A549 (cell line): ENCODE results near the gene CHD1. TPM values are rescaled to one million over a fixed set of nuclear protein-coding genes. Genes with fewer than 3 reads are reported as not detected.
A peak's percentile ranks its signal among the peaks of the same experiment; 100 is the strongest.

Source experiments
- BHLHE40 ChIP-seq: IDR thresholded peaks from 2 replicates; pipeline ENCODE4 v1.6.1; 2012; ENCODE audit warnings: low read depth, low read length, inconsistent platforms
- CBX2 ChIP-seq: fragments of 200-600 bp; sonication (generic); IDR thresholded peaks from 2 replicates; pipeline ENCODE4 v1.6.1; 2016; ENCODE audit warnings: low read depth, mild to moderate bottlenecking, borderline replicate concordance
- CEBPB ChIP-seq, 2 experiments: fragments of >200 bp in 1 of 2; sonication (Bioruptor Twin) in 1 of 2; formaldehyde crosslinking in 1 of 2; IDR thresholded peaks; 2 replicates each; pipeline ENCODE4 v1.6.1; 2012 to 2016
- CHD4 ChIP-seq: fragments of 200-600 bp; sonication (generic); IDR thresholded peaks from 2 replicates; pipeline ENCODE4 v1.6.1; 2016; ENCODE audit warnings: antibody characterized with exemption, mild to moderate bottlenecking, borderline replicate concordance
- EHMT2 ChIP-seq: fragments of 200-600 bp; sonication (generic); IDR thresholded peaks from 2 replicates; pipeline ENCODE4 v1.6.1; 2016; ENCODE audit warnings: antibody characterized with exemption, low read depth, mild to moderate bottlenecking, moderate library complexity
- FOSL2 ChIP-seq, 2 experiments: fragments of 450-650 bp in 1 of 2; fragments of >200 bp in 1 of 2; sonication (Bioruptor Twin) in 1 of 2; formaldehyde crosslinking; IDR thresholded peaks; 2 replicates each; pipeline versions ENCODE4 v1.5.0 to v1.6.1; 2016 to 2020; ENCODE audit warnings: mild to moderate bottlenecking in 1 of 2, moderate library complexity in 1 of 2
- FOXS1 ChIP-seq: fragments of 250-450 bp; sonication (Bioruptor Pico); IDR thresholded peaks from 2 replicates; pipeline ENCODE4 v1.5.0; 2020; ENCODE audit warnings: mild to moderate bottlenecking, moderate library complexity
- HOXA7 ChIP-seq: fragments of 250-450 bp; sonication (Bioruptor Pico); IDR thresholded peaks from 2 replicates; pipeline ENCODE4 v1.5.0; 2020; ENCODE audit warnings: mild to moderate bottlenecking, moderate library complexity
- JUNB ChIP-seq: fragments of >200 bp; sonication (Bioruptor Twin); formaldehyde crosslinking; IDR thresholded peaks from 2 replicates; pipeline ENCODE4 v1.6.1; 2016
- KDM5A ChIP-seq: fragments of 200-600 bp; sonication (generic); IDR thresholded peaks from 2 replicates; pipeline ENCODE4 v1.6.1; 2016; ENCODE audit warnings: antibody characterized with exemption, mild to moderate bottlenecking
- NR3C1 ChIP-seq: fragments of >200 bp; sonication (Bioruptor Twin); formaldehyde crosslinking; IDR thresholded peaks from 3 replicates; pipeline ENCODE4 v1.6.1; 2017
- PHF8 ChIP-seq: fragments of 200-600 bp; sonication (generic); IDR thresholded peaks from 2 replicates; pipeline ENCODE4 v1.6.1; 2016; ENCODE audit warnings: low read depth, mild to moderate bottlenecking, antibody characterized with exemption, moderate library complexity, borderline replicate concordance
- POLR2A ChIP-seq: IDR thresholded peaks from 2 replicates; pipeline ENCODE4 v1.6.1; 2012; ENCODE audit warnings: mild to moderate bottlenecking, low read length
- SREBF2 ChIP-seq: fragments of 450-650 bp; IDR thresholded peaks from 2 replicates; pipeline ENCODE4 v1.6.1; 2014; ENCODE audit warnings: mild to moderate bottlenecking, moderate library complexity
- TP53 ChIP-seq: fragments of 250-450 bp; sonication (Bioruptor Pico); IDR thresholded peaks from 2 replicates; pipeline ENCODE4 v1.5.0; 2021; ENCODE audit warnings: mild to moderate bottlenecking, moderate library complexity
- ZNF302 ChIP-seq: fragments of 250-450 bp; sonication (Bioruptor Pico); IDR thresholded peaks from 2 replicates; pipeline ENCODE4 v1.9.0; 2021; ENCODE audit warnings: inconsistent platforms, mild to moderate bottlenecking, moderate library complexity
- polyA plus RNA-seq, 4 experiments: library from polyadenylated mRNA; depleted of rRNA in 3 of 4; stranded (reverse); fragments of >200 nt; fragmentation: RNase III in 1 of 4; extraction: RNeasy Plus Mini Kit Qiagen cat#74134 plus additional on column Dnase treatment in 1 of 4; gene quantifications; 2 replicates in 3 of 4; 3 replicates in 1 of 4; pipeline ENCODE4 v1.2.3, GENCODE V29; 2011 to 2017
- TF ChIP-seq, protein P1 (sequence below): fragments of >200 bp; sonication (Bioruptor Twin); formaldehyde crosslinking; IDR thresholded peaks from 3 replicates; pipeline ENCODE4 v1.5.1; 2016
- TF ChIP-seq, protein P2 (sequence below): IDR thresholded peaks from 2 replicates; pipeline ENCODE4 v1.6.1; 2012
- TF ChIP-seq, protein P3 (sequence below): fragments of >200 bp; sonication (Bioruptor Twin); formaldehyde crosslinking; IDR thresholded peaks from 2 replicates; pipeline ENCODE4 v1.6.1; 2016
- TF ChIP-seq, protein P4 (sequence below): fragments of >200 bp; sonication (Bioruptor Twin); formaldehyde crosslinking; IDR thresholded peaks from 3 replicates; pipeline ENCODE4 v1.6.1; 2016
- TF ChIP-seq, protein P5 (sequence below): fragments of 200-600 bp; sonication (generic); IDR thresholded peaks from 2 replicates; pipeline ENCODE4 v1.6.1; 2016; ENCODE audit warnings: antibody characterized with exemption, mild to moderate bottlenecking, moderate library complexity
- TF ChIP-seq, protein P6 (sequence below): fragments of 150-350 bp; IDR thresholded peaks from 2 replicates; pipeline ENCODE4 v1.6.1; 2014; ENCODE audit warnings: low read depth, mild to moderate bottlenecking, low read length

The CHD1 gene
- polyA plus RNA-seq, 2 of the 4 experiments (the other 2 are of a cell fraction) = 25.9 to 53.9 TPM

DNA sequence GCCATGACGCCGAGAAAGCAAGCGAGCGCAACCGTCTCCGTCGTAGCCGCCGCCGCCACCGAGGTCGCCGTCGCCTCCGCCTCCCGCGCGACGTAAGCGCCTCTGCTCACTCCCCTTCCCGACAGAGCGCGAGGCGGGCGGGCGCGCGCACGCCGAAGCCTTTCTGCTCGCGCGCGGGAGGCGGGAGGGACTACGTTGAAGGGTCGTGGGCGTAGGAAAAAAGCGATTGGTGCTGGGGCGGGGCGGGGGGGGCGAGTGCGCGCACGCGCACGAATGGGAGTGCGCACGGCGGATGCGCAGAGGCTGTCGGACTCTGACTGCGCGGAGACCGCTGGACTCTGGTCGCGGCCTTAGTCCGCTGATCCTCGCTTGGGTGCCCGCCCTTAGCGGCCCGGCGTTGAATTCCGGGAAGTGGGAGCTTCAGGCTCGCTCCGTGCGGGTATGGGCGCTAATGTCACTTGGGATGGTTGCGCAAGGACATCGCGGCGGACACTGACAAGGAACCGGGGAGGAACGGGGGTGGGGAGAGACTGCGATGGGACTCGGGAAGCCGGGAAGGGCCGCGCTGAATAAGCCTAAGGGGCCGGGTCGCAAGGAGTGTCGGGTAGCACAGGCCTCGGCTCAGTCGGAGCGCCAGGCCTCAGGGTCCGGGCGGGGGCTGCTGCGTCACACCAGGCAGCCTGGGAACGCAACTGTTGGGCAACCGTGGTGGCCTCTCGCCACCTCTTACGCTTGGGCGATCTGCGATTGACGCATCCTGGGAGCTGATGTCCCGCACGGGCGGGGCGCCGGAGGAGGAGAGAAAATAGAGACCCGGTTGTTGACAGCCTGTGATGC, at the start of gene CHD1 (continued):
- TF ChIP-seq, protein P1, sequence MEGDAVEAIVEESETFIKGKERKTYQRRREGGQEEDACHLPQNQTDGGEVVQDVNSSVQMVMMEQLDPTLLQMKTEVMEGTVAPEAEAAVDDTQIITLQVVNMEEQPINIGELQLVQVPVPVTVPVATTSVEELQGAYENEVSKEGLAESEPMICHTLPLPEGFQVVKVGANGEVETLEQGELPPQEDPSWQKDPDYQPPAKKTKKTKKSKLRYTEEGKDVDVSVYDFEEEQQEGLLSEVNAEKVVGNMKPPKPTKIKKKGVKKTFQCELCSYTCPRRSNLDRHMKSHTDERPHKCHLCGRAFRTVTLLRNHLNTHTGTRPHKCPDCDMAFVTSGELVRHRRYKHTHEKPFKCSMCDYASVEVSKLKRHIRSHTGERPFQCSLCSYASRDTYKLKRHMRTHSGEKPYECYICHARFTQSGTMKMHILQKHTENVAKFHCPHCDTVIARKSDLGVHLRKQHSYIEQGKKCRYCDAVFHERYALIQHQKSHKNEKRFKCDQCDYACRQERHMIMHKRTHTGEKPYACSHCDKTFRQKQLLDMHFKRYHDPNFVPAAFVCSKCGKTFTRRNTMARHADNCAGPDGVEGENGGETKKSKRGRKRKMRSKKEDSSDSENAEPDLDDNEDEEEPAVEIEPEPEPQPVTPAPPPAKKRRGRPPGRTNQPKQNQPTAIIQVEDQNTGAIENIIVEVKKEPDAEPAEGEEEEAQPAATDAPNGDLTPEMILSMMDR = no peak
- no peak for TF ChIP-seq FOSL2 (IDR thresholded peaks at IDR 0.05)
- peak; percentile 61 for TF ChIP-seq FOSL2 (CRISPR knock-in tag; IDR thresholded peaks at IDR 0.05)
- no peak for TF ChIP-seq NR3C1
- no peak for TF ChIP-seq CBX2
- TF ChIP-seq, protein P2, sequence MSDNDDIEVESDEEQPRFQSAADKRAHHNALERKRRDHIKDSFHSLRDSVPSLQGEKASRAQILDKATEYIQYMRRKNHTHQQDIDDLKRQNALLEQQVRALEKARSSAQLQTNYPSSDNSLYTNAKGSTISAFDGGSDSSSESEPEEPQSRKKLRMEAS = peak; percentile 39; the same call in 1 of the 2 replicates
- no peak for TF ChIP-seq CHD4
- no peak for TF ChIP-seq HOXA7 (CRISPR knock-in tag)
- peak; percentile 96 for TF ChIP-seq PHF8
- TF ChIP-seq, protein P3, sequence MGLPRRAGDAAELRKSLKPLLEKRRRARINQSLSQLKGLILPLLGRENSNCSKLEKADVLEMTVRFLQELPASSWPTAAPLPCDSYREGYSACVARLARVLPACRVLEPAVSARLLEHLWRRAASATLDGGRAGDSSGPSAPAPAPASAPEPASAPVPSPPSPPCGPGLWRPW = no peak
- TF ChIP-seq POLR2A = peak; percentile 68
- no peak for TF ChIP-seq FOXS1
- TF ChIP-seq, protein P4, sequence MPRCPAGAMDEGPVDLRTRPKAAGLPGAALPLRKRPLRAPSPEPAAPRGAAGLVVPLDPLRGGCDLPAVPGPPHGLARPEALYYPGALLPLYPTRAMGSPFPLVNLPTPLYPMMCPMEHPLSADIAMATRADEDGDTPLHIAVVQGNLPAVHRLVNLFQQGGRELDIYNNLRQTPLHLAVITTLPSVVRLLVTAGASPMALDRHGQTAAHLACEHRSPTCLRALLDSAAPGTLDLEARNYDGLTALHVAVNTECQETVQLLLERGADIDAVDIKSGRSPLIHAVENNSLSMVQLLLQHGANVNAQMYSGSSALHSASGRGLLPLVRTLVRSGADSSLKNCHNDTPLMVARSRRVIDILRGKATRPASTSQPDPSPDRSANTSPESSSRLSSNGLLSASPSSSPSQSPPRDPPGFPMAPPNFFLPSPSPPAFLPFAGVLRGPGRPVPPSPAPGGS = peak; percentile 75; the same call in 2 of the 3 replicates
- TF ChIP-seq BHLHE40 = 0 out of 2 replicates have a peak, but pooled peaks have one; percentile 24
- TF ChIP-seq ZNF302 = no peak
- peak; percentile 63 to 85; a peak in 3 of 4 replicates for TF ChIP-seq CEBPB (IDR thresholded peaks at IDR 0.05)
- no peak for TF ChIP-seq KDM5A
- TF ChIP-seq EHMT2 = no peak
- TF ChIP-seq, protein P5, sequence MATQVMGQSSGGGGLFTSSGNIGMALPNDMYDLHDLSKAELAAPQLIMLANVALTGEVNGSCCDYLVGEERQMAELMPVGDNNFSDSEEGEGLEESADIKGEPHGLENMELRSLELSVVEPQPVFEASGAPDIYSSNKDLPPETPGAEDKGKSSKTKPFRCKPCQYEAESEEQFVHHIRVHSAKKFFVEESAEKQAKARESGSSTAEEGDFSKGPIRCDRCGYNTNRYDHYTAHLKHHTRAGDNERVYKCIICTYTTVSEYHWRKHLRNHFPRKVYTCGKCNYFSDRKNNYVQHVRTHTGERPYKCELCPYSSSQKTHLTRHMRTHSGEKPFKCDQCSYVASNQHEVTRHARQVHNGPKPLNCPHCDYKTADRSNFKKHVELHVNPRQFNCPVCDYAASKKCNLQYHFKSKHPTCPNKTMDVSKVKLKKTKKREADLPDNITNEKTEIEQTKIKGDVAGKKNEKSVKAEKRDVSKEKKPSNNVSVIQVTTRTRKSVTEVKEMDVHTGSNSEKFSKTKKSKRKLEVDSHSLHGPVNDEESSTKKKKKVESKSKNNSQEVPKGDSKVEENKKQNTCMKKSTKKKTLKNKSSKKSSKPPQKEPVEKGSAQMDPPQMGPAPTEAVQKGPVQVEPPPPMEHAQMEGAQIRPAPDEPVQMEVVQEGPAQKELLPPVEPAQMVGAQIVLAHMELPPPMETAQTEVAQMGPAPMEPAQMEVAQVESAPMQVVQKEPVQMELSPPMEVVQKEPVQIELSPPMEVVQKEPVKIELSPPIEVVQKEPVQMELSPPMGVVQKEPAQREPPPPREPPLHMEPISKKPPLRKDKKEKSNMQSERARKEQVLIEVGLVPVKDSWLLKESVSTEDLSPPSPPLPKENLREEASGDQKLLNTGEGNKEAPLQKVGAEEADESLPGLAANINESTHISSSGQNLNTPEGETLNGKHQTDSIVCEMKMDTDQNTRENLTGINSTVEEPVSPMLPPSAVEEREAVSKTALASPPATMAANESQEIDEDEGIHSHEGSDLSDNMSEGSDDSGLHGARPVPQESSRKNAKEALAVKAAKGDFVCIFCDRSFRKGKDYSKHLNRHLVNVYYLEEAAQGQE = no peak; the same call in 1 of the 2 replicates
- no peak for TF ChIP-seq JUNB
- TF ChIP-seq SREBF2 = no peak
- peak; percentile 83; the same call in 1 of the 2 replicates for TF ChIP-seq TP53 (CRISPR knock-in tag)
- TF ChIP-seq, protein P6, sequence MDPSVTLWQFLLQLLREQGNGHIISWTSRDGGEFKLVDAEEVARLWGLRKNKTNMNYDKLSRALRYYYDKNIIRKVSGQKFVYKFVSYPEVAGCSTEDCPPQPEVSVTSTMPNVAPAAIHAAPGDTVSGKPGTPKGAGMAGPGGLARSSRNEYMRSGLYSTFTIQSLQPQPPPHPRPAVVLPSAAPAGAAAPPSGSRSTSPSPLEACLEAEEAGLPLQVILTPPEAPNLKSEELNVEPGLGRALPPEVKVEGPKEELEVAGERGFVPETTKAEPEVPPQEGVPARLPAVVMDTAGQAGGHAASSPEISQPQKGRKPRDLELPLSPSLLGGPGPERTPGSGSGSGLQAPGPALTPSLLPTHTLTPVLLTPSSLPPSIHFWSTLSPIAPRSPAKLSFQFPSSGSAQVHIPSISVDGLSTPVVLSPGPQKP = no peak
